ENCODE results near the gene CNPY3.

GRCh38 chr6:42890311-42891198 lies 38.7 kb upstream of the CNPY3 start:
- TF ChIP-seq POLR2A (IDR thresholded peaks at IDR 0.05; ENCODE audit: low read depth, low read length) (peak; percentile 98), POLR2AphosphoS5 (IDR thresholded peaks at IDR 0.05; ENCODE audit: low read depth, low read length) (peak; percentile 98), PAX5 (IDR thresholded peaks at IDR 0.05; ENCODE audit: insufficient read depth, low read length, severe bottlenecking) (no peak)
